Keratinocyte (primary cell): ENCODE data around the gene DYNC2I2.

Experiments
- CTCF ChIP-seq, 3 experiments: IDR thresholded peaks in 1 of 3; conservative IDR thresholded peaks in 1 of 3; optimal IDR thresholded peaks in 1 of 3; 2 replicates in 2 of 3; 3 replicates in 1 of 3; pipeline versions ENCODE3 to v1.5.1; 2011; ENCODE audit warnings: low read length in 3 of 3, mild to moderate bottlenecking in 3 of 3, moderate library complexity in 2 of 3, control low read depth in 1 of 3, inconsistent platforms in 1 of 3; ENCODE audit not compliant: insufficient read depth in 2 of 3; ENCODE audit errors: extremely low read depth in 1 of 3
- EZH2 ChIP-seq: IDR thresholded peaks from one replicate; pipeline ENCODE4 v1.6.1; 2012; ENCODE audit warnings: inconsistent platforms, mild to moderate bottlenecking, low read length, moderate library complexity

- TF ChIP-seq CTCF (optimal IDR thresholded peaks at IDR 0.05 in 1 of 3, IDR thresholded peaks at IDR 0.05 in 1 of 3, conservative IDR thresholded peaks at IDR 0.05 in 1 of 3; ENCODE audit: extremely low read depth in 1 of 3, insufficient read depth in 2 of 3, low read length in 3 of 3) = no peak
- TF ChIP-seq EZH2 = no peak
Observed at GRCh38 chr9:128677794-128678193, 21.1 kb upstream of the DYNC2I2 start.
